PFSK-1 (cell line): ENCODE results near the gene MPZL3.

ENCODE experiments used
- POLR2AphosphoS5 ChIP-seq: IDR thresholded peaks from 2 replicates; pipeline ENCODE4 v1.6.1; 2012; ENCODE audit warnings: low read depth, mild to moderate bottlenecking, control low read depth, low read length, moderate library complexity
- SIN3A ChIP-seq: IDR thresholded peaks from 2 replicates; pipeline ENCODE4 v1.6.1; 2012; ENCODE audit warnings: mild to moderate bottlenecking, low read length, moderate library complexity, borderline replicate concordance; ENCODE audit not compliant: insufficient read depth
- TAF1 ChIP-seq: IDR thresholded peaks from 2 replicates; pipeline ENCODE4 v1.6.1; 2012; ENCODE audit warnings: low read length, control low read depth, borderline replicate concordance; ENCODE audit not compliant: insufficient read depth
- TF ChIP-seq, protein P1 (sequence below), 2 experiments: IDR thresholded peaks; 2 replicates each; pipeline versions ENCODE4 v1.6.1 to v1.8.0; 2011 to 2012; ENCODE audit warnings: low read depth in 2 of 2, low read length in 2 of 2, control low read depth in 1 of 2, inconsistent platforms in 1 of 2, mild to moderate bottlenecking in 1 of 2, moderate library complexity in 1 of 2; ENCODE audit not compliant: insufficient read depth in 1 of 2

DNA sequence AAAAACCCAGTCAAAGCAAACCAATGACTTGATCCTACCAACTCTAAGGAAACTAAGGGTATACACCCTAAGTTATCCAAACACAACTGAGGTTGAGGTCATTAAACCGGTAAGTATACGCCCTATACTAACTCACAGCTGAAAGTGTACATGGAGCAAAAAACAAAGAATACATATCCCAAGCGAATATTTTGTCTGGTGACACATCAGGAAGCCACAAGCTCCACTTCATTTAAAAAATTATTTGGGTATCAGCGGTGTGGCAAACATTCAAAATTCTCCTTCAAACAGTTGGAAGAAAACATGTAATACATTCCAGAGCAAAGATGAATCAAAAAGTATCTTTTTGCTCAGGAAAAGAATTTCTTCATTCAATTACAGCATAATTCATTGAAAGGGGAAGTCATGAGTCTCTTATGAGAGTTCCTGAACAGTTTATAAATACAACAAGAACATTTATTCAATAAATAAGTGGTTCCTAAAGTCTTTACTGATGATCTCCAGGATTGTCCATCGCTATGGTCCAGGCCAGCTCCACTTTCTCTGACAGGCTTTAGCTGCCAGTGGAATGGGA is 22.8 kb downstream of the MPZL3 start:
- TF ChIP-seq, protein P1, sequence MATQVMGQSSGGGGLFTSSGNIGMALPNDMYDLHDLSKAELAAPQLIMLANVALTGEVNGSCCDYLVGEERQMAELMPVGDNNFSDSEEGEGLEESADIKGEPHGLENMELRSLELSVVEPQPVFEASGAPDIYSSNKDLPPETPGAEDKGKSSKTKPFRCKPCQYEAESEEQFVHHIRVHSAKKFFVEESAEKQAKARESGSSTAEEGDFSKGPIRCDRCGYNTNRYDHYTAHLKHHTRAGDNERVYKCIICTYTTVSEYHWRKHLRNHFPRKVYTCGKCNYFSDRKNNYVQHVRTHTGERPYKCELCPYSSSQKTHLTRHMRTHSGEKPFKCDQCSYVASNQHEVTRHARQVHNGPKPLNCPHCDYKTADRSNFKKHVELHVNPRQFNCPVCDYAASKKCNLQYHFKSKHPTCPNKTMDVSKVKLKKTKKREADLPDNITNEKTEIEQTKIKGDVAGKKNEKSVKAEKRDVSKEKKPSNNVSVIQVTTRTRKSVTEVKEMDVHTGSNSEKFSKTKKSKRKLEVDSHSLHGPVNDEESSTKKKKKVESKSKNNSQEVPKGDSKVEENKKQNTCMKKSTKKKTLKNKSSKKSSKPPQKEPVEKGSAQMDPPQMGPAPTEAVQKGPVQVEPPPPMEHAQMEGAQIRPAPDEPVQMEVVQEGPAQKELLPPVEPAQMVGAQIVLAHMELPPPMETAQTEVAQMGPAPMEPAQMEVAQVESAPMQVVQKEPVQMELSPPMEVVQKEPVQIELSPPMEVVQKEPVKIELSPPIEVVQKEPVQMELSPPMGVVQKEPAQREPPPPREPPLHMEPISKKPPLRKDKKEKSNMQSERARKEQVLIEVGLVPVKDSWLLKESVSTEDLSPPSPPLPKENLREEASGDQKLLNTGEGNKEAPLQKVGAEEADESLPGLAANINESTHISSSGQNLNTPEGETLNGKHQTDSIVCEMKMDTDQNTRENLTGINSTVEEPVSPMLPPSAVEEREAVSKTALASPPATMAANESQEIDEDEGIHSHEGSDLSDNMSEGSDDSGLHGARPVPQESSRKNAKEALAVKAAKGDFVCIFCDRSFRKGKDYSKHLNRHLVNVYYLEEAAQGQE (IDR thresholded peaks at IDR 0.05; ENCODE audit: insufficient read depth in 1 of 2, low read depth in 2 of 2, low read length in 2 of 2): no peak
- TF ChIP-seq POLR2AphosphoS5 (no peak), SIN3A (no peak), TAF1 (no peak)
